CD14-positive monocyte (primary cell): ENCODE measurements around the gene FFAR2. TPM values are rescaled to one million over a fixed set of nuclear protein-coding genes. Genes with fewer than 3 reads are reported as not detected.
A peak's percentile ranks its signal among the peaks of the same experiment; 100 is the strongest.
"Not testable (repeated sequence)": the region's sequence is repeated elsewhere in the genome, so short reads cannot be mapped to it uniquely, and the experiment has no call there.

Experiments used
- DNase-seq, 3 donors: peaks; one replicate each; pipeline ENCODE4 v3.0.0-alpha.2; 2011 to 2022
- H2AFZ ChIP-seq: 2 replicates; pipeline ENCODE4 v1.6.0; 2012; ENCODE audit warnings: mild to moderate bottlenecking, low read depth, low read length, inconsistent platforms; ENCODE audit not compliant: insufficient read depth, poor library complexity, severe bottlenecking
- H3K27ac ChIP-seq, 2 donors: 1 replicate in 1 of 2; 2 replicates in 1 of 2; pipeline ENCODE4 v1.5.1; 2012 to 2013; ENCODE audit warnings: low read length in 2 of 2, control low read depth in 1 of 2, inconsistent platforms in 1 of 2, low read depth in 1 of 2, mild to moderate bottlenecking in 1 of 2
- H3K27me3 ChIP-seq, 2 donors: one replicate each; pipeline versions ENCODE4 v1.6.0 to v1.6.1; 2011 to 2013; ENCODE audit warnings: low read length in 2 of 2; ENCODE audit not compliant: control insufficient read depth in 2 of 2, insufficient read depth in 2 of 2
- H3K36me3 ChIP-seq, 2 donors: replicated peaks in 1 of 2; 1 replicate in 1 of 2; 2 replicates in 1 of 2; pipeline versions ENCODE4 v1.5.1 to v1.6.1; 2012 to 2013; ENCODE audit warnings: low read length in 2 of 2, control low read depth in 1 of 2, inconsistent platforms in 1 of 2, mild to moderate bottlenecking in 1 of 2; ENCODE audit not compliant: insufficient read depth in 2 of 2, control insufficient read depth in 1 of 2
- H3K4me1 ChIP-seq, 2 donors: 1 replicate in 1 of 2; 2 replicates in 1 of 2; pipeline versions ENCODE4 v1.5.1 to v1.6.1; 2012 to 2013; ENCODE audit warnings: low read length in 2 of 2, control low read depth in 1 of 2, inconsistent platforms in 1 of 2, mild to moderate bottlenecking in 1 of 2, moderate library complexity in 1 of 2; ENCODE audit not compliant: insufficient read depth in 2 of 2, control insufficient read depth in 1 of 2
- H3K4me2 ChIP-seq: replicated peaks from 2 replicates; pipeline ENCODE3; 2012; ENCODE audit warnings: low read length, moderate library complexity, mild to moderate bottlenecking; ENCODE audit not compliant: poor library complexity, severe bottlenecking; ENCODE audit errors: extremely low read depth
- H3K4me3 ChIP-seq, 3 experiments: fragments of 200-600 bp in 1 of 3; sonication (generic) in 1 of 3; replicated peaks in 1 of 3; 1 replicate in 2 of 3; 2 replicates in 1 of 3; pipeline ENCODE4 v1.5.1; 2011 to 2013; ENCODE audit warnings: low read length in 3 of 3, mild to moderate bottlenecking in 3 of 3, control low read depth in 2 of 3, low read depth in 2 of 3, inconsistent platforms in 1 of 3, moderate library complexity in 1 of 3
- H3K79me2 ChIP-seq: 2 replicates; pipeline ENCODE4 v1.6.0; 2012; ENCODE audit warnings: mild to moderate bottlenecking, control low read depth, inconsistent platforms, low read length, moderate library complexity; ENCODE audit not compliant: insufficient read depth
- H3K9ac ChIP-seq: 2 replicates; pipeline ENCODE4 v1.6.0; 2017; ENCODE audit warnings: low read length, mild to moderate bottlenecking; ENCODE audit not compliant: insufficient read depth, poor library complexity, severe bottlenecking
- H3K9me3 ChIP-seq, 2 donors: replicated peaks in 1 of 2; 1 replicate in 1 of 2; 2 replicates in 1 of 2; pipeline versions ENCODE4 v1.5.1 to v1.6.1; 2012 to 2013; ENCODE audit warnings: low read length in 2 of 2, control low read depth in 1 of 2; ENCODE audit not compliant: control insufficient read depth in 1 of 2, insufficient read depth in 1 of 2
- H4K20me1 ChIP-seq: 2 replicates; pipeline ENCODE4 v1.6.0; 2012; ENCODE audit warnings: mild to moderate bottlenecking, low read length, control low read depth, moderate library complexity; ENCODE audit not compliant: insufficient read depth
- H3K27ac Mint-ChIP-seq, 7 donors: one replicate each; pipeline ENCODE4 v1.8.0; 2020; ENCODE audit warnings: mild to moderate bottlenecking in 7 of 7, mixed read lengths in 7 of 7, moderate library complexity in 6 of 7, inconsistent platforms in 2 of 7
- H3K27me3 Mint-ChIP-seq, 3 donors: one replicate each; pipeline ENCODE4 v1.8.0; 2021 to 2022; ENCODE audit warnings: low read depth in 3 of 3, mild to moderate bottlenecking in 3 of 3, mixed read lengths in 3 of 3, moderate library complexity in 3 of 3, inconsistent platforms in 1 of 3
- H3K36me3 Mint-ChIP-seq, 2 donors: one replicate each; pipeline ENCODE4 v1.8.0; 2020; ENCODE audit warnings: mixed read lengths in 2 of 2, inconsistent platforms in 1 of 2, mild to moderate bottlenecking in 1 of 2
- H3K4me1 Mint-ChIP-seq: one replicate; pipeline ENCODE4 v1.8.0; 2020; ENCODE audit warnings: mild to moderate bottlenecking, mixed read lengths
- H3K4me3 Mint-ChIP-seq, 2 donors: one replicate each; pipeline ENCODE4 v1.8.0; 2020; ENCODE audit warnings: mild to moderate bottlenecking in 2 of 2, mixed read lengths in 2 of 2, moderate library complexity in 1 of 2
- H3K9me3 Mint-ChIP-seq, 7 donors: one replicate each; pipeline ENCODE4 v1.8.0; 2020 to 2022; ENCODE audit warnings: mixed read lengths in 7 of 7, mild to moderate bottlenecking in 6 of 7, moderate library complexity in 6 of 7, inconsistent platforms in 2 of 7
- CTCF ChIP-seq: fragments of 200-600 bp; IDR thresholded peaks from one replicate; pipeline ENCODE4 v1.8.0; 2022; ENCODE audit warnings: antibody characterized with exemption, mild to moderate bottlenecking
- WGBS: methylation state at CpG from one replicate; pipeline ENCODE4 v1.1.5; 2013; ENCODE audit warnings: missing lambda C conversion rate; ENCODE audit not compliant: insufficient coverage; 5-methylcytosine and 5-hydroxymethylcytosine counted together
- intact Hi-C, 2 donors: fragments of 100-400 bp; cut with micrococcal nuclease; formaldehyde crosslinking; loops; one replicate each; pipeline versions ENCODE4 v1.15.0 to v1.15.1; 2023
- polyA plus RNA-seq, 3 donors: library from polyadenylated mRNA; depleted of rRNA in 1 of 3; unstranded in 2 of 3; stranded (reverse) in 1 of 3; fragments of 300-500 nt in 2 of 3; fragments of >200 nt in 1 of 3; fragmentation: Illumina TruSeq in 2 of 3; gene quantifications; 1 replicate in 2 of 3; 2 replicates in 1 of 3; pipeline ENCODE4 v1.2.3, GENCODE V29; 2012 to 2021

FFAR2 gene
- polyA plus RNA-seq, 3 donors: 5.7 to 38.7 (median 10.8) TPM

- peak overlapping the region in 1 of 2 donors; percentile 0 for H3K4me3 Mint-ChIP-seq
- TF ChIP-seq CTCF: no peak
- Histone ChIP-seq H3K27ac (no peak overlapping the region), H3K9ac (no peak overlapping the region), H2AFZ (no peak overlapping the region), H3K4me2 (no peak overlapping the region), H3K27me3 (no peaks in the 10 kb centered on the region), H3K4me1 (peaks cover 3 to 6% of the 10 kb centered on the region in 2 donors), H3K79me2 (no peaks in the 10 kb centered on the region), H3K4me3 (no peak overlapping the region), H4K20me1 (no peaks in the 10 kb centered on the region), H3K36me3 (no peaks in the 10 kb centered on the region), H3K9me3 (no peaks in the 10 kb centered on the region)
- H3K4me1 Mint-ChIP-seq: peaks cover 15% of the 10 kb centered on the region
- no peaks in the 10 kb centered on the region for H3K9me3 Mint-ChIP-seq
- H3K36me3 Mint-ChIP-seq: peaks cover 0 to 4% of the 10 kb centered on the region in 2 donors
- no peak overlapping the region for H3K27ac Mint-ChIP-seq
- intact Hi-C loops: loop anchor here (5.0 kb wide), 2 partner anchors 53 to 198 kb away; no protein-coding TSS in a partner anchor
- peaks cover 0 to 3% (median 0%) of the 10 kb centered on the region in 3 donors for H3K27me3 Mint-ChIP-seq
- 100% methylated on average over 1 of the region's 7 CpGs for WGBS
- DNase-seq: peak in 1 of 3 donors; percentile 22
Observed at GRCh38 chr19:35470128-35470527, 22.1 kb downstream of the FFAR2 start.

- not testable (repeated sequence) for H3K4me2 ChIP-seq, H3K4me3 ChIP-seq, H3K27me3 Mint-ChIP-seq, H3K79me2 ChIP-seq, H3K27ac ChIP-seq, H4K20me1 ChIP-seq, H3K9me3 Mint-ChIP-seq, H2AFZ ChIP-seq, H3K36me3 ChIP-seq, H3K4me1 ChIP-seq, H3K9ac ChIP-seq, H3K4me3 Mint-ChIP-seq, DNase-seq, H3K27ac Mint-ChIP-seq, H3K36me3 Mint-ChIP-seq, H3K27me3 ChIP-seq, H3K9me3 ChIP-seq
- peaks cover 15% of the 10 kb centered on the region for H3K4me1 Mint-ChIP-seq
- 100% methylated on average over 2 of the region's 4 CpGs for WGBS
- intact Hi-C loops: loop anchor here (5.0 kb wide), 2 partner anchors 54 to 199 kb away; no protein-coding TSS in a partner anchor
Observed at GRCh38 chr19:35471075-35471474, 23.0 kb downstream of the FFAR2 start.
